H1 (cell line): ENCODE data around the gene ASGR1. TPM values are rescaled to one million over a fixed set of nuclear protein-coding genes. Genes with fewer than 3 reads are reported as not detected.

ENCODE experiments used
- CTCF ChIA-PET: fragments of 300-600 bp; sonication (Branson Sonifier 250); formaldehyde crosslinking; loops from one replicate; lab custom pipeline; 2021; ENCODE audit not compliant: partially characterized antibody; lab: Charles Lee
- POLR2A ChIA-PET: fragments of 300-600 bp; sonication (Branson Sonifier 250); formaldehyde crosslinking; loops from one replicate; lab custom pipeline; 2021; ENCODE audit warnings: inconsistent platforms; ENCODE audit not compliant: partially characterized antibody; lab: Charles Lee
- DNase-seq, 2 experiments: peaks; one replicate each; pipeline versions ENCODE4 v3.0.0 to v3.0.0-alpha.2; 2010 to 2022; ENCODE audit warnings: low spot score in 2 of 2, low read depth in 1 of 2, mixed read lengths in 1 of 2
- FAIRE-seq: peaks from 2 replicates; lab custom pipeline; 2011; peaks lifted over from hg19 to GRCh38; lab: Jason Lieb, UNC
- H2AFZ ChIP-seq: 2 replicates; pipeline ENCODE4 v1.8.1; 2012; ENCODE audit warnings: low read length, inconsistent platforms
- H2AK5ac ChIP-seq: 2 replicates; pipeline ENCODE4 v1.6.1; 2013; ENCODE audit warnings: low read depth, low read length
- H2BK120ac ChIP-seq: replicated peaks from 2 replicates; pipeline ENCODE3; 2013; ENCODE audit warnings: low read depth, low read length, inconsistent platforms
- H2BK12ac ChIP-seq: 2 replicates; pipeline ENCODE4 v1.6.1; 2013; ENCODE audit warnings: low read depth, low read length
- H2BK15ac ChIP-seq: 2 replicates; pipeline ENCODE4 v1.6.1; 2013; ENCODE audit warnings: low read length
- H2BK20ac ChIP-seq: 2 replicates; pipeline ENCODE4 v1.6.1; 2013; ENCODE audit warnings: low read length
- H2BK5ac ChIP-seq: 2 replicates; pipeline ENCODE4 v1.6.1; 2013; ENCODE audit warnings: low read depth, low read length
- H3K14ac ChIP-seq: 2 replicates; pipeline ENCODE4 v1.6.1; 2013; ENCODE audit warnings: inconsistent platforms; ENCODE audit not compliant: insufficient read length
- H3K18ac ChIP-seq: 2 replicates; pipeline ENCODE4 v1.6.1; 2013; ENCODE audit warnings: low read length; ENCODE audit errors: extremely low read depth
- H3K23ac ChIP-seq: 2 replicates; pipeline ENCODE4 v1.6.1; 2013; ENCODE audit warnings: inconsistent platforms; ENCODE audit not compliant: insufficient read length
- H3K23me2 ChIP-seq: 2 replicates; pipeline ENCODE4 v1.6.1; 2013; ENCODE audit warnings: low read depth, low read length
- H3K27ac ChIP-seq: 2 replicates; pipeline ENCODE4 v1.6.1; 2011; ENCODE audit warnings: low read depth, low read length, inconsistent platforms
- H3K27me3 ChIP-seq, 4 experiments: replicated peaks in 1 of 4; 1 replicate in 1 of 4; 2 replicates in 3 of 4; pipeline versions ENCODE4 v1.6.1 to v1.8.1; 2011 to 2013; ENCODE audit warnings: low read length in 3 of 4, mild to moderate bottlenecking in 3 of 4, inconsistent platforms in 2 of 4, mixed read lengths in 2 of 4, moderate library complexity in 1 of 4; ENCODE audit not compliant: control insufficient read depth in 3 of 4, insufficient read depth in 3 of 4; ENCODE audit errors: extremely low read depth in 1 of 4
- H3K36me3 ChIP-seq, 4 experiments: 2 replicates each; pipeline versions ENCODE4 v1.6.1 to v1.8.1; 2011 to 2013; ENCODE audit warnings: mild to moderate bottlenecking in 4 of 4, low read length in 3 of 4, moderate library complexity in 2 of 4, control low read depth in 1 of 4, inconsistent platforms in 1 of 4; ENCODE audit not compliant: insufficient read depth in 4 of 4, control insufficient read depth in 2 of 4
- H3K4ac ChIP-seq: replicated peaks from 2 replicates; pipeline ENCODE3; 2013; ENCODE audit warnings: low read length, low read depth, mixed read lengths, inconsistent platforms; ENCODE audit not compliant: insufficient read length
- H3K4me1 ChIP-seq, 4 experiments: replicated peaks in 1 of 4; 1 replicate in 1 of 4; 2 replicates in 3 of 4; pipeline versions ENCODE4 v1.6.1 to v1.8.1; 2011 to 2013; ENCODE audit warnings: low read length in 3 of 4, inconsistent platforms in 2 of 4, mixed read lengths in 1 of 4; ENCODE audit not compliant: insufficient read depth in 4 of 4, control insufficient read depth in 3 of 4
- H3K4me2 ChIP-seq, 2 experiments: 2 replicates each; pipeline versions ENCODE4 v1.6.1 to v1.8.1; 2011 to 2013; ENCODE audit warnings: low read depth in 2 of 2, low read length in 2 of 2, control low read depth in 1 of 2, inconsistent platforms in 1 of 2, mild to moderate bottlenecking in 1 of 2; ENCODE audit not compliant: insufficient read depth in 1 of 2
- H3K4me3 ChIP-seq, 4 experiments: fragments of 200-600, 300-600 bp in 1 of 4; sonication (generic), shearing (Covaris generic), sonication (Bioruptor Twin) in 1 of 4; 2 replicates each; pipeline versions ENCODE4 v1.5.1 to v1.8.1; 2011 to 2016; ENCODE audit warnings: low read length in 4 of 4, low read depth in 3 of 4, control low read depth in 2 of 4, inconsistent platforms in 2 of 4, mild to moderate bottlenecking in 2 of 4, mixed read lengths in 1 of 4, moderate library complexity in 1 of 4; ENCODE audit not compliant: insufficient read depth in 2 of 4; ENCODE audit errors: extremely low read depth in 1 of 4
- H3K56ac ChIP-seq: replicated peaks from 2 replicates; pipeline ENCODE3; 2013; ENCODE audit warnings: low read depth, mild to moderate bottlenecking, mixed read lengths, low read length, inconsistent platforms; ENCODE audit not compliant: insufficient read length
- H3K79me1 ChIP-seq: 2 replicates; pipeline ENCODE4 v1.6.1; 2013; ENCODE audit warnings: low read depth, low read length, control low read depth
- H3K79me2 ChIP-seq, 2 experiments: 2 replicates each; pipeline versions ENCODE4 v1.6.1 to v1.8.1; 2012 to 2013; ENCODE audit warnings: low read length in 2 of 2, mild to moderate bottlenecking in 2 of 2, inconsistent platforms in 1 of 2; ENCODE audit not compliant: insufficient read depth in 2 of 2, control insufficient read depth in 1 of 2
- H3K9ac ChIP-seq, 4 experiments: replicated peaks in 1 of 4; 1 replicate in 1 of 4; 2 replicates in 3 of 4; pipeline versions ENCODE4 v1.6.1 to v1.8.1; 2011 to 2013; ENCODE audit warnings: low read depth in 3 of 4, low read length in 3 of 4, control low read depth in 2 of 4, mild to moderate bottlenecking in 2 of 4, moderate library complexity in 2 of 4, inconsistent platforms in 1 of 4; ENCODE audit errors: extremely low read depth in 1 of 4
- H3K9me3 ChIP-seq, 2 experiments: 2 replicates each; pipeline versions ENCODE4 v1.6.1 to v1.8.1; 2012 to 2013; ENCODE audit warnings: mild to moderate bottlenecking in 2 of 2, moderate library complexity in 2 of 2, control low read depth in 1 of 2, inconsistent platforms in 1 of 2, low read depth in 1 of 2, low read length in 1 of 2, mixed read lengths in 1 of 2; ENCODE audit not compliant: insufficient read depth in 2 of 2
- H4K20me1 ChIP-seq, 2 experiments: replicated peaks in 1 of 2; 2 replicates each; pipeline versions ENCODE3 to v1.8.1; 2011 to 2013; ENCODE audit warnings: inconsistent platforms in 2 of 2, low read length in 2 of 2, mild to moderate bottlenecking in 1 of 2; ENCODE audit not compliant: insufficient read depth in 2 of 2, control insufficient read depth in 1 of 2
- H4K5ac ChIP-seq: 2 replicates; pipeline ENCODE4 v1.6.1; 2013; ENCODE audit warnings: low read length, low read depth, mixed read lengths, inconsistent platforms; ENCODE audit not compliant: insufficient read length
- H4K8ac ChIP-seq: 2 replicates; pipeline ENCODE4 v1.8.0; 2013; ENCODE audit warnings: mild to moderate bottlenecking, moderate library complexity, low read length, inconsistent platforms; ENCODE audit not compliant: insufficient read depth; ENCODE audit errors: extremely low read depth
- H4K91ac ChIP-seq: replicated peaks from 2 replicates; pipeline ENCODE3; 2013; ENCODE audit warnings: low read length, mixed read lengths, inconsistent platforms; ENCODE audit not compliant: insufficient read length
- BACH1 ChIP-seq: IDR thresholded peaks from 2 replicates; pipeline ENCODE4 v1.6.1; 2012; ENCODE audit warnings: low read length, improper control_type of control experiment
- CBX5 ChIP-seq: fragments of 300-800, 300-1000 bp; sonication (generic); IDR thresholded peaks from 2 replicates; pipeline ENCODE4 v1.7.1; 2016; ENCODE audit warnings: antibody characterized with exemption, low read length, low read depth
- KDM4A ChIP-seq: IDR thresholded peaks from one replicate; pipeline ENCODE4 v1.7.1; 2012; ENCODE audit warnings: low read depth, mild to moderate bottlenecking, moderate library complexity, low read length, inconsistent platforms; ENCODE audit not compliant: severe bottlenecking
- NRF1 ChIP-seq: IDR thresholded peaks from 2 replicates; pipeline ENCODE4 v1.6.1; 2011; ENCODE audit warnings: mild to moderate bottlenecking, low read depth, low read length, improper control_type of control experiment
- RAD21 ChIP-seq, 2 experiments: IDR thresholded peaks in 1 of 2; conservative IDR thresholded peaks in 1 of 2; 2 replicates each; pipeline ENCODE4 v1.6.1; 2011; ENCODE audit warnings: low read depth in 2 of 2, low read length in 2 of 2, improper control_type of control experiment in 1 of 2, inconsistent platforms in 1 of 2, mild to moderate bottlenecking in 1 of 2, moderate library complexity in 1 of 2
- WGBS, 2 experiments: shearing (Covaris generic) in 1 of 2; methylation state at CpG; one replicate each; pipeline versions ENCODE4 v1.1.6 to v1.1.7; 2013 to 2015; ENCODE audit warnings: low lambda C conversion rate in 2 of 2, mixed read lengths in 2 of 2, inconsistent platforms in 1 of 2, low coverage in 1 of 2, missing lambda C conversion rate in 1 of 2; ENCODE audit not compliant: insufficient replicate concordance in 2 of 2, insufficient coverage in 1 of 2, insufficient read length in 1 of 2; ENCODE audit errors: extremely low coverage in 1 of 2, missing lambda C conversion rate in 1 of 2; 5-methylcytosine and 5-hydroxymethylcytosine counted together
- polyA plus RNA-seq, 7 experiments: library from polyadenylated mRNA; depleted of rRNA in 3 of 7; stranded (reverse) in 5 of 7; unstranded in 2 of 7; fragments of >200 nt in 5 of 7; fragments of 200-250 nt in 2 of 7; gene quantifications; 1 replicate in 5 of 7; 2 replicates in 1 of 7; 4 replicates in 1 of 7; pipeline versions ENCODE4 v1.2.1 to v1.2.3, GENCODE V29; 2011 to 2013; ENCODE audit warnings: missing spikeins in 2 of 7, mixed read lengths in 2 of 7
- total RNA-seq: library from RNA; stranded (reverse); fragmentation: NEBNext Ultra II Directional; extraction: Animal tissue kit (Norgen Biotek cat#: 25700); gene quantifications from 2 replicates; pipeline ENCODE4 v1.2.1, GENCODE V29; 2021
- TF ChIP-seq, protein P1 (sequence below), 3 experiments: IDR thresholded peaks; 1 replicate in 2 of 3; 2 replicates in 1 of 3; pipeline versions ENCODE4 v1.5.1 to v1.6.1; 2011; ENCODE audit warnings: low read length in 3 of 3, mild to moderate bottlenecking in 3 of 3, inconsistent platforms in 2 of 3, low read depth in 1 of 3, moderate library complexity in 1 of 3; ENCODE audit not compliant: insufficient read depth in 1 of 3; ENCODE audit errors: control extremely low read depth in 1 of 3

ASGR1 gene
- total and polyA plus RNA-seq, 2 of the 8 experiments (the other 6 are each of a cell fraction or from before 2014, with no cell fraction given), result 10.8 to 14.5 TPM

DNA sequence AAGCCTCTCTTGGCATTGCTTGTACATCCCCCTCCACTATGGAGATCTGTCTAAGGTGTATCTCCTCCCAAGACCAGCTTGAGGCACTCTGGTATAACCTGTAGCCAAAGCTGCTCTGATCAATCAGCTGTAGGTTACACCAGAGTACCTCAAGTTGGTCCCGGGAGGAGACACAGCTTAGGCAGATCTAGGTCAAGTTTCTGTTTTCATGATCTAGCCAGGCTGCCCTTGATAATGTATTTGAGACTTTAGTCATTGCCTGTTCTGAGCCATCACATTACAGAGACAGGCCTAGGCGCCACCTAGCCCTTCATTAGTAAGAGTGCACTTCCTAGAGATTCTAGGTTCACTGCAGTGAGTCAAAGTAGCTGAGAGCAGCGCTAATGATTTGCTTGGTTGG lies 31.4 kb downstream of the ASGR1 start:
- Histone ChIP-seq H3K9me3 (no peaks in the 10 kb centered on the region), H3K27me3 (no peaks in the 10 kb centered on the region), H3K9ac (no peak overlapping the region), H3K56ac (no peak overlapping the region), H3K23ac (no peak overlapping the region), H4K91ac (no peak overlapping the region), H3K79me1 (no peaks in the 10 kb centered on the region), H4K20me1 (no peaks in the 10 kb centered on the region), H2BK5ac (no peak overlapping the region), H3K36me3 (no peaks in the 10 kb centered on the region), H2BK15ac (no peak overlapping the region), H2AFZ (no peak overlapping the region), H3K14ac (no peak overlapping the region), H2BK12ac (no peak overlapping the region), H3K4me3 (no peak overlapping the region), H3K23me2 (no peaks in the 10 kb centered on the region), H3K27ac (no peak overlapping the region; the same call in 1 of the 2 replicates), H2BK20ac (no peak overlapping the region), H3K18ac (no peak overlapping the region), H3K79me2 (no peaks in the 10 kb centered on the region), H3K4ac (no peak overlapping the region), H4K5ac (no peak overlapping the region), H2AK5ac (no peak overlapping the region), H3K4me1 (peaks cover 0 to 5% (median 0%) of the 10 kb centered on the region in 4 experiments; a peak in 3 of 7 replicates), H4K8ac (no peak overlapping the region), H3K4me2 (no peak overlapping the region), H2BK120ac (no peak overlapping the region)
- POLR2A ChIA-PET, result no interaction called here
- CTCF ChIA-PET, result interaction anchor here (0.8 to 17.7 kb wide), 9 partner anchors 8 to 95 kb away, joined by 3 to 434 read pairs (median 3); partner anchors contain the start of gene SLC16A11
- WGBS, 2 experiments, result 64% methylated on average over 3 of the region's 3 CpGs; no CpG with 5 or more reads in 1 of the 2 experiments
- peak in 1 of 2 experiments; percentile 7; a peak in 1 of 4 replicates for TF ChIP-seq RAD21 (IDR thresholded peaks at IDR 0.05 in 1 of 2, conservative IDR thresholded peaks at IDR 0.05 in 1 of 2; ENCODE audit: low read depth in 2 of 2, low read length in 2 of 2)
- no peak for TF ChIP-seq BACH1
- TF ChIP-seq KDM4A, result no peak
- TF ChIP-seq, protein P1, sequence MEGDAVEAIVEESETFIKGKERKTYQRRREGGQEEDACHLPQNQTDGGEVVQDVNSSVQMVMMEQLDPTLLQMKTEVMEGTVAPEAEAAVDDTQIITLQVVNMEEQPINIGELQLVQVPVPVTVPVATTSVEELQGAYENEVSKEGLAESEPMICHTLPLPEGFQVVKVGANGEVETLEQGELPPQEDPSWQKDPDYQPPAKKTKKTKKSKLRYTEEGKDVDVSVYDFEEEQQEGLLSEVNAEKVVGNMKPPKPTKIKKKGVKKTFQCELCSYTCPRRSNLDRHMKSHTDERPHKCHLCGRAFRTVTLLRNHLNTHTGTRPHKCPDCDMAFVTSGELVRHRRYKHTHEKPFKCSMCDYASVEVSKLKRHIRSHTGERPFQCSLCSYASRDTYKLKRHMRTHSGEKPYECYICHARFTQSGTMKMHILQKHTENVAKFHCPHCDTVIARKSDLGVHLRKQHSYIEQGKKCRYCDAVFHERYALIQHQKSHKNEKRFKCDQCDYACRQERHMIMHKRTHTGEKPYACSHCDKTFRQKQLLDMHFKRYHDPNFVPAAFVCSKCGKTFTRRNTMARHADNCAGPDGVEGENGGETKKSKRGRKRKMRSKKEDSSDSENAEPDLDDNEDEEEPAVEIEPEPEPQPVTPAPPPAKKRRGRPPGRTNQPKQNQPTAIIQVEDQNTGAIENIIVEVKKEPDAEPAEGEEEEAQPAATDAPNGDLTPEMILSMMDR (IDR thresholded peaks at IDR 0.05; ENCODE audit: control extremely low read depth in 1 of 3, insufficient read depth in 1 of 3, low read depth in 1 of 3, low read length in 3 of 3), result peak in 1 of 3 experiments; percentile 20; a peak in 1 of 4 replicates
- TF ChIP-seq CBX5, result no peak
- TF ChIP-seq NRF1, result no peak
- DNase-seq (no peak), FAIRE-seq (no peak)
